ENCODE measurements around the gene CHMP6.

CHMP6 gene

GRCh38 chr17:80955671-80956280 lies 35.9 kb upstream of the CHMP6 start:
- DNase-seq = peak in 2 of 10 donors; percentile 22 to 62
- intact Hi-C loops (cut with DNase I) = no loop called here

- peak in 2 of 10 donors; percentile 49 to 53 for DNase-seq
- intact Hi-C loops (cut with DNase I) = no loop called here
These were observed 35.1 kb upstream of the CHMP6 start for GRCh38 chr17:80956321-80957190.

- peak in 3 of 10 donors; percentile 54 to 82 (median 79) for DNase-seq
These were observed 34.1 kb upstream of the CHMP6 start for GRCh38 chr17:80957461-80957941.

GRCh38 chr17:80959330-80960036 lies 32.2 kb upstream of the CHMP6 start:
- DNase-seq = peak in 7 of 10 donors; percentile 27 to 90 (median 63)
- intact Hi-C loops (cut with DNase I) = no loop called here

More at GRCh38 chr17:80957461-80957941, 34.1 kb upstream of the CHMP6 start:
- intact Hi-C loops (cut with DNase I) = no loop called here

- intact Hi-C loops (cut with DNase I) = no loop called here
These were observed 31.4 kb upstream of the CHMP6 start for GRCh38 chr17:80960037-80960796.

GRCh38 chr17:80960797-80961452 lies 30.7 kb upstream of the CHMP6 start:
- intact Hi-C loops (cut with DNase I) = no loop called here

More at GRCh38 chr17:80960037-80960796, 31.4 kb upstream of the CHMP6 start:
- peak in 3 of 10 donors; percentile 61 to 63 (median 62) for DNase-seq

GRCh38 chr17:80961541-80962330 lies 29.9 kb upstream of the CHMP6 start:
- intact Hi-C loops (cut with DNase I) = no loop called here
- DNase-seq = peak in 1 of 10 donors; percentile 77

More at GRCh38 chr17:80960797-80961452, 30.7 kb upstream of the CHMP6 start:
- DNase-seq = peak in 2 of 10 donors; percentile 66 to 82

GRCh38 chr17:80962356-80963329 lies 29.0 kb upstream of the CHMP6 start:
- intact Hi-C loops (cut with DNase I) = no loop called here
- DNase-seq = peak in 1 of 10 donors; percentile 70

GRCh38 chr17:80963812-80964543 lies 27.7 kb upstream of the CHMP6 start:
- intact Hi-C loops (cut with DNase I) = no loop called here
- peak in 1 of 10 donors; percentile 64 for DNase-seq

GRCh38 chr17:80964544-80964856 lies 27.1 kb upstream of the CHMP6 start:
- intact Hi-C loops (cut with DNase I) = no loop called here
- DNase-seq = peak in 1 of 10 donors; percentile 26

- intact Hi-C loops (cut with DNase I) = no loop called here
- peak in 1 of 10 donors; percentile 81 for DNase-seq
These were observed 26.6 kb upstream of the CHMP6 start for GRCh38 chr17:80964859-80965580.

- intact Hi-C loops (cut with DNase I) = no loop called here
- DNase-seq = peak in 2 of 10 donors; percentile 74 to 86
These were observed 26.0 kb upstream of the CHMP6 start for GRCh38 chr17:80965606-80966005.

- no peak for DNase-seq
- intact Hi-C loops (cut with DNase I) = no loop called here
These were observed 24.2 kb upstream of the CHMP6 start for GRCh38 chr17:80967404-80967872.

GRCh38 chr17:80968602-80969029 lies 23.0 kb upstream of the CHMP6 start:
- intact Hi-C loops (cut with DNase I) = no loop called here

GRCh38 chr17:80969030-80969673 lies 22.5 kb upstream of the CHMP6 start:
- DNase-seq = peak in 1 of 10 donors; percentile 44
- intact Hi-C loops (cut with DNase I) = no loop called here

More at GRCh38 chr17:80968602-80969029, 23.0 kb upstream of the CHMP6 start:
- peak; percentile 41 to 96 (median 78) for DNase-seq

Data from posterior cingulate gyrus (tissue), 11 donors.